ENCODE measurements around the gene MYO16. TPM values are rescaled to one million over a fixed set of nuclear protein-coding genes. Genes with fewer than 3 reads are reported as not detected.

Gene MYO16
- under 0.01 TPM in 1 of 2 replicates, not detected in the other for total RNA-seq

GRCh38 chr13:108629181-108629752, at the start of gene MYO16:
TSS of gene MYO16 (plus strand) at chr13:108629611. CDS start at chr13:108629845, 234 bp downstream.

All from thoracic aorta endothelial cell (primary cell).